ENCODE results near the gene HMCN2.

DNA sequence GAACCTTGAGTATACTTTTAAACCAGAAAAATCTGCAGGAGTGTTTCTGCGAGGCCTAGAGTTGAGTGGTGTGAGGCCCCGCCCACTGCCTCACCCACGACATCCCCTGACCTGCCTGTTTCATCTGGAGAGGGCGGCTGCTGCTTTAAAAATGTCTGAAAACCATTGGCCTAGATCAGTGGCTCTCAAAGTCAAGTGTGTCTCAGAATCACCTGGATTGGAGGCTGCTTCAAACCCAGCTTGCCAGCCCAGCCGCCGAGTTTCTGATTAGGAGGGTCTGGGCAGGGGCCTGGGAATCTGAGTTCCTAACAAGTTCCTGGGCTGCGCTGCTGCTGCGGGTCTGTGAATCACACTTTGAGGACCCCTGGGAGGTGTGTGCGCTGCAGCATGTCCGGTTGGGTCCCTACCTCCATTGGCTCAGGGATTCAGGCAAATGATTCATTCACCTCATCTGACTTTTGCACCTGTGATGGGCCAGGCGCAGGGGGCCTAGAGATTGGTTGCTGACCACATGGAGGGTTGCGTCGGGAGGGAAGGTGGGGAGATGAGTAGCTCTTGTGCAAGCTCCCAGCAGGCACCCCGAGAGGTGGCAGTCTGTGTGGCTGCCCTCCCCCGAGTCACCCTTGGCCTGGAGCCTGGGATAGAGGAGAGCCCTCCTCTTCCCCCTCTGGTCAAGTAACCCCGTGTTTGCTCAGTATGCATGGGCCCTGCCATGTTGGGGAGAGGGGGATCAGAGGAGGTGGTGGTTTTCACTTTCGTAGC is 27.6 kb upstream of the HMCN2 start:
- TF ChIP-seq, protein P1, sequence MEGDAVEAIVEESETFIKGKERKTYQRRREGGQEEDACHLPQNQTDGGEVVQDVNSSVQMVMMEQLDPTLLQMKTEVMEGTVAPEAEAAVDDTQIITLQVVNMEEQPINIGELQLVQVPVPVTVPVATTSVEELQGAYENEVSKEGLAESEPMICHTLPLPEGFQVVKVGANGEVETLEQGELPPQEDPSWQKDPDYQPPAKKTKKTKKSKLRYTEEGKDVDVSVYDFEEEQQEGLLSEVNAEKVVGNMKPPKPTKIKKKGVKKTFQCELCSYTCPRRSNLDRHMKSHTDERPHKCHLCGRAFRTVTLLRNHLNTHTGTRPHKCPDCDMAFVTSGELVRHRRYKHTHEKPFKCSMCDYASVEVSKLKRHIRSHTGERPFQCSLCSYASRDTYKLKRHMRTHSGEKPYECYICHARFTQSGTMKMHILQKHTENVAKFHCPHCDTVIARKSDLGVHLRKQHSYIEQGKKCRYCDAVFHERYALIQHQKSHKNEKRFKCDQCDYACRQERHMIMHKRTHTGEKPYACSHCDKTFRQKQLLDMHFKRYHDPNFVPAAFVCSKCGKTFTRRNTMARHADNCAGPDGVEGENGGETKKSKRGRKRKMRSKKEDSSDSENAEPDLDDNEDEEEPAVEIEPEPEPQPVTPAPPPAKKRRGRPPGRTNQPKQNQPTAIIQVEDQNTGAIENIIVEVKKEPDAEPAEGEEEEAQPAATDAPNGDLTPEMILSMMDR (IDR thresholded peaks at IDR 0.05) = no peak
- TF ChIP-seq ZFX (IDR thresholded peaks at IDR 0.05; ENCODE audit: borderline replicate concordance) = no peak

All from 22Rv1 (cell line).